BLaER1 treated with 17β-estradiol and CSF1 and Interleukin-3, amounts not matched to agents 10 nM and 100 nM (cell line): ENCODE measurements around the gene SMIM10L2A.

Experiments used
- H3K27ac ChIP-seq, 11 experiments: shearing (Covaris generic); formaldehyde crosslinking; 2 replicates each; pipeline ENCODE4 v1.8.1; 2022
- H3K27me3 ChIP-seq, 11 experiments: shearing (Covaris generic); formaldehyde crosslinking; 2 replicates each; pipeline ENCODE4 v1.8.1; 2022
- H3K36me3 ChIP-seq, 11 experiments: shearing (Covaris generic); formaldehyde crosslinking; 2 replicates each; pipeline ENCODE4 v1.8.1; 2022
- H3K4me1 ChIP-seq, 10 experiments: shearing (Covaris generic); formaldehyde crosslinking; 2 replicates each; pipeline ENCODE4 v1.8.1; 2022
- H3K4me2 ChIP-seq, 11 experiments: shearing (Covaris generic); formaldehyde crosslinking; 2 replicates each; pipeline ENCODE4 v1.8.1; 2022
- H3K4me3 ChIP-seq, 10 experiments: shearing (Covaris generic); formaldehyde crosslinking; 2 replicates each; pipeline ENCODE4 v1.8.1; 2022
- H3K9ac ChIP-seq, 11 experiments: shearing (Covaris generic); formaldehyde crosslinking; 2 replicates each; pipeline ENCODE4 v1.8.1; 2022
- H3K9me3 ChIP-seq, 11 experiments: shearing (Covaris generic); formaldehyde crosslinking; replicated peaks in 1 of 11; 2 replicates each; pipeline ENCODE4 v1.8.1; 2022
- H4K20me1 ChIP-seq, 11 experiments: shearing (Covaris generic); formaldehyde crosslinking; 2 replicates each; pipeline ENCODE4 v1.8.1; 2022
- Cebpa-rat ChIP-seq, 11 experiments: shearing (Covaris generic); IDR thresholded peaks; 2 replicates each; pipeline ENCODE4 v1.8.1; 2022

SMIM10L2A gene

DNA sequence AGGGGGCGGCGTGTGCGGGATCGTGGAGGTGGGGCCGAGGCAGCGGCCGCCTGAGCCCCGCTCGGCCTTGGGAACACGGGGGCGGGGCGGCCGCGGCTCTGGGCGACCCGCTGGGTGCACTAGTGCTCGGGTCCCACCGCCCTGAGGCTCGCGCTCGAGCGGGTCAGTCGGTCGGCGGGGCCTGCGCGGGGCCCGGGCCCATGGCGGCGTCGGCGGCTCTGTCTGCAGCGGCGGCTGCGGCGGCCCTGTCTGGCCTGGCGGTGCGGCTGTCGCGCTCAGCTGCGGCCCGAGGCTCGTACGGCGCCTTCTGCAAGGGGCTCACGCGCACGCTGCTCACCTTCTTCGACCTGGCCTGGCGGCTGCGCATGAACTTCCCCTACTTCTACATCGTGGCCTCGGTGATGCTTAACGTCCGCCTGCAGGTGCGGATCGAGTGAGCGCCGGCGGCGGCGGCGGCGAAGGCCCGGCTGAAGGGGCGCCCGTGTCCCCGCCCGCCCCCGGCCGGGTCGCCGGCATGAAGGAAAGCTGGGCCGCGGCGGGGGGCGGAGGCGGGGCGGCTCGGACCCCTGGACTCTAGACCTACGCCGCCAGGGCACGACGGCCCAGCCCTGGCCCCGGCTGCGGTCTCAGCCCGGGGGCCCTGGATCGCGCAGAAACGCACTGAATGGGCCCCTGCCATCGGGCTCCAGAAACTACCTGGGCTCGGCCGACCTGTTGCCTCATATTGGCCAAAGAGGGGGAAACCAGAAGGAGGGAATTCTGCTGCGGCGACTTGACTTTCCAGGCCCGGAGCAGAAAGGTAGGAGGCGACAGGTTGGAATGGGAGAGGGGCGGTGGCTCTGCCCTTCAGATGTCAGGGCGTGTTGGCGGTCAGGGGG lies at the start of gene SMIM10L2A:
Gene SMIM10L2A (plus strand): TSS at position 13 of the 878 bp plus-strand sequence. CDS start 188 bp downstream, at position 201.
- Histone ChIP-seq H3K9me3 (peaks cover 0 to 7% (median 0%) of the 10 kb centered on the region in 11 experiments; a peak in 3 of 22 replicates), H3K9ac (peak within 1 kb of the TSS in 10 of 11 experiments; percentile 27 to 69 (median 48); a peak in 13 of 22 replicates), H3K4me3 (peak within 1 kb of the TSS; percentile 54 to 71 (median 62)), H3K36me3 (no peaks in the 10 kb centered on the region), H3K27me3 (peaks cover 50 to 94% (median 74%) of the 10 kb centered on the region in 11 experiments), H3K27ac (no peak within 1 kb of the TSS), H4K20me1 (peaks cover 0 to 13% (median 0%) of the 10 kb centered on the region in 11 experiments; a peak in 5 of 22 replicates), H3K4me2 (peak within 1 kb of the TSS; percentile 61 to 82 (median 75)), H3K4me1 (peaks cover 0 to 29% (median 26%) of the 10 kb centered on the region in 10 experiments; a peak in 16 of 20 replicates)
- TF ChIP-seq Cebpa-rat (IDR thresholded peaks at IDR 0.05), result no peak

DNA sequence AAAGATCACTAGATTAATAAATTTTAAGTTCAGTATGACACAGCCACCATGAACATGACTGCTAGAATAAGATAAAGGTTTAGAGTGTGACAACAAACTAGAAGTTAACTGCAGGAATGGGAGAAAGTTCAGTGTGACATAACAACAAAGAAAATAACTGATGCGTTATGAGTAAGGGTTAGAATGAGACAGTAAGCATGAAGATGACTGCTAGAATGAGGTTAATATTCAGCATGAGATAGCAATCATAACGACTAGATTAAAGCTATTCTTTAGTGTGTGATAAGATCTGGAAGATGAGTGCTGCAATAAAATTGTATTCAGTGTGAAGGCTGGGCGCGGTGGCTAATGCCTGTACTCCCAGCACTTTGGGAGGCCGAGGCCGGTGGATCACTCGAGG lies 48.4 kb upstream of the SMIM10L2A start:
- H3K36me3 ChIP-seq, result no peaks in the 10 kb centered on the region
- no peaks in the 10 kb centered on the region for H3K4me1 ChIP-seq
- H3K9ac ChIP-seq, result no peak overlapping the region
- H3K27me3 ChIP-seq, result peaks cover 29 to 99% (median 88%) of the 10 kb centered on the region in 11 experiments; a peak in 21 of 22 replicates
- H3K4me3 ChIP-seq, result no peak overlapping the region
- no peak overlapping the region for H3K27ac ChIP-seq
- no peaks in the 10 kb centered on the region for H4K20me1 ChIP-seq
- no peak overlapping the region for H3K4me2 ChIP-seq
- TF ChIP-seq Cebpa-rat (IDR thresholded peaks at IDR 0.05), result no peak
- H3K9me3 ChIP-seq, result peaks cover 7 to 26% (median 16%) of the 10 kb centered on the region in 11 experiments

DNA sequence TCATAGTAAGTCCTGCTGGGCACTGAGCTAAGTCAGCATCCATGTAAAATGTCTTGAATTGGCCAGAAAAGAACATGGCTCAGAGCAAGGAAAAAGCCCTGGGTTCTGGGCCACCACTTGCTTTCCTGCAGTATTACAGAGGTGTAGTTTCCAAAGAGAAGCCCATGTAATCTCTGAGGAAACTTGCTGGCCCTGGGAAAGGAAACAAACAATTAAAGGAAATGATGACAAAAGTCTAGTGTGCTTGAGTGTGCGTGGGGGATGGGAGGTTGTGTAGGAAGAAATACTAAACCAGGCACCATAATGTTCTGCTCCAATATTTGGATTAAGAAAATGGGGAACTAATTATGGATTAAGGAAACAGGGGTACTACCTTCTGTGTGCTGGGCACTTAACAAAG lies 39.5 kb upstream of the SMIM10L2A start:
- Histone ChIP-seq H3K4me2 (peak overlapping the region in 2 of 11 experiments; percentile 21 to 30; a peak in 3 of 22 replicates), H3K9ac (no peak overlapping the region), H3K27me3 (peaks cover 59 to 85% (median 78%) of the 10 kb centered on the region in 11 experiments), H4K20me1 (no peaks in the 10 kb centered on the region), H3K27ac (no peak overlapping the region), H3K36me3 (no peaks in the 10 kb centered on the region), H3K4me1 (peaks cover 0 to 22% (median 0%) of the 10 kb centered on the region in 10 experiments; a peak in 8 of 20 replicates), H3K4me3 (no peak overlapping the region), H3K9me3 (peaks cover 0 to 4% (median 0%) of the 10 kb centered on the region in 11 experiments; a peak in 1 of 22 replicates)
- no peak for TF ChIP-seq Cebpa-rat (IDR thresholded peaks at IDR 0.05)

DNA sequence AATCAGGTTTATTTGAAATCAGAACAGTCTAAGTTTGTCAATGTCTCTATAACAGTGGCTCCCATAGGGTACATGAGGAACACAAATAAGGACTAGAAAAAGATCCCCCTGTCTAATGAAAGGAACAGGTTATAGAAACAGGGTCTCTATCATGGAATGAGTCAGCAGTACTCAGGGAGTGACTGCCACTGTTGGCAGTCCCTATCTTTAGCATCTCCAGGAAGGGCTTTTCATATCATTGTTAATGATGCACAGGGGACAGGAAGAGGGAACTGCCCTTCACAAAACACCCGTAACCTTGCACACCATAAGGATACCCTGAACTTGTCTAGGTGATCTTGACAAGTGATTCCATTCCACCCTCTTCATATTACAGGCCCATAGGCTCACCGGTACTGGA lies 38.5 kb upstream of the SMIM10L2A start:
- no peak for TF ChIP-seq Cebpa-rat (IDR thresholded peaks at IDR 0.05)
- Histone ChIP-seq H3K9me3 (peaks cover 0 to 4% (median 0%) of the 10 kb centered on the region in 11 experiments; a peak in 1 of 22 replicates), H3K4me3 (no peak overlapping the region), H3K27me3 (peaks cover 56 to 77% (median 72%) of the 10 kb centered on the region in 11 experiments), H3K4me1 (peaks cover 0 to 22% (median 0%) of the 10 kb centered on the region in 10 experiments; a peak in 8 of 20 replicates), H3K27ac (no peak overlapping the region), H3K9ac (no peak overlapping the region), H3K4me2 (peak overlapping the region in 4 of 11 experiments; percentile 32 to 41 (median 33); a peak in 7 of 22 replicates), H4K20me1 (no peaks in the 10 kb centered on the region), H3K36me3 (no peaks in the 10 kb centered on the region)

DNA sequence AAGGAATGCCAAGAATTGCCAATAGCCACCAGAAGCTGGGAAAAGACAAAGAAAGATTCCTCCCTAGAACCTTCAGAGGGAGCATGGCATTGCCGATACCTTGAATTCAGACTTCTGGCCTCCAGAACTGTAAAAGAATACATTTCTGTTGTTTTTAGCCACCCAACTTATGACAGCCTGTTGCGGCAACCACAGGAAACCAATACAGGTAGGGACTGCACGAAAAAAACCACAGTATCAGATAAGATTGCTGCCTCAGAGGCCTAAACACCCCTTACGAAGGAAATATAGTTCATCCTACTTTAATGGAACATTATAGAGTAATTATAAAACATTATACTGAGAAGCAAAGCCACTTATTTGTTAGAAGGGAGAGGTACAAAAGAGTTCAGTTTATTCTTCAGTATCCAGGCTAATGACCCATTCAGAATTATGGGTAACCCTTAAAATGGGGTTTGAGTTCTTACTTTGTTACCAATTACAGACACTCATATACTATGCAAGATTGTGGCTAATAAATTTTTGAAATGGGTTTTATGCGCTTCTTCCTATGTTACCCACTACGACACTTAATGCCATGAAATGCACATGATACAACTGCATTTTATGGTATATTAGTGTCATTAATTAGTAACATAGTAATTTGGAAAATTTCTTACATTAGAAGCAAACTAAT lies 37.4 kb upstream of the SMIM10L2A start:
- Histone ChIP-seq H3K36me3 (no peaks in the 10 kb centered on the region), H3K9me3 (peaks cover 0 to 4% (median 0%) of the 10 kb centered on the region in 11 experiments; a peak in 1 of 22 replicates), H3K4me1 (peaks cover 0 to 22% (median 0%) of the 10 kb centered on the region in 10 experiments; a peak in 8 of 20 replicates), H3K4me2 (peak overlapping the region in 1 of 11 experiments; percentile 41; a peak in 1 of 22 replicates), H3K9ac (no peak overlapping the region), H3K27ac (no peak overlapping the region), H4K20me1 (no peaks in the 10 kb centered on the region), H3K27me3 (peaks cover 58 to 77% (median 72%) of the 10 kb centered on the region in 11 experiments), H3K4me3 (no peak overlapping the region)
- no peak for TF ChIP-seq Cebpa-rat (IDR thresholded peaks at IDR 0.05)

DNA sequence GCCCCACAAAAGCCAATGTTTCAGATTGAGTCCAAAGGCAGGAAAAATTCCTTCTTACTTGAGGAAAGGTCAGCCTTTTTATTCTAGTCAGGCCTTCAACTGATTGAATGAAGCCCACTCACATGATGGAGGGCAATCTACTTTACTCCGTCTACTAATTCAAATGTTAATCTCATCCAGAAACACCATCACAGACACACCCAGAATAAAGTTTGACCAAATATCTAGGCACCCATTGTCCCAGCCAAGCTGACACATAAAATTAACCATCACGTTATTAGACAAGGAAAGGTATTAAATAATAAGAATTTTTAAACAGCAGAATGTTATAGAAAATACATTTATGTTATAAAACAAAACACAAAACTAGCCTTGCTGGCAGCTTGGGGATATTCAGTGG lies 32.9 kb upstream of the SMIM10L2A start:
- Histone ChIP-seq H3K36me3 (no peaks in the 10 kb centered on the region), H3K27me3 (peaks cover 53 to 77% (median 73%) of the 10 kb centered on the region in 11 experiments), H3K9me3 (no peaks in the 10 kb centered on the region), H3K9ac (no peak overlapping the region), H3K4me1 (peaks cover 0 to 9% (median 0%) of the 10 kb centered on the region in 10 experiments; a peak in 3 of 20 replicates), H4K20me1 (no peaks in the 10 kb centered on the region; a peak in 1 of 22 replicates), H3K4me3 (no peak overlapping the region), H3K4me2 (no peak overlapping the region), H3K27ac (no peak overlapping the region)
- TF ChIP-seq Cebpa-rat (IDR thresholded peaks at IDR 0.05), result no peak

DNA sequence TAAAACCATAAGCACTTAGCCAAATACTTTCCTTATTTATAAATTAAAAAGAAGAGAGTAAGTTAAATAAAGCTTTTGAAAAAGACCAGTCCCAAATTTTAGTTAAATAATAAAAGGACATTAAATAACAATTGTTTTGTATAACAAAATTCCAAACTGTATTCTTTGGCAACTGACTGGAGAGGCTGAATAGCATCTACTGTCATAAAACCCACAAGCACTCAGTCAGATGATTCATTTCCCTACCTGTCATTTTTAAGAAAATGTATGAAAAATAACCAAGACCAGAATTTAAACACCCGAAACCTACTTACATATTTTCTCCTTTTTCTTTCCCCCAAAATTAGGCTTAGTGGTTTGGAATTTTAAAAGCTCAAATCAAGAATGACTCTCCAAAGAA lies 32.5 kb upstream of the SMIM10L2A start:
- H3K27ac ChIP-seq, result no peak overlapping the region

DNA sequence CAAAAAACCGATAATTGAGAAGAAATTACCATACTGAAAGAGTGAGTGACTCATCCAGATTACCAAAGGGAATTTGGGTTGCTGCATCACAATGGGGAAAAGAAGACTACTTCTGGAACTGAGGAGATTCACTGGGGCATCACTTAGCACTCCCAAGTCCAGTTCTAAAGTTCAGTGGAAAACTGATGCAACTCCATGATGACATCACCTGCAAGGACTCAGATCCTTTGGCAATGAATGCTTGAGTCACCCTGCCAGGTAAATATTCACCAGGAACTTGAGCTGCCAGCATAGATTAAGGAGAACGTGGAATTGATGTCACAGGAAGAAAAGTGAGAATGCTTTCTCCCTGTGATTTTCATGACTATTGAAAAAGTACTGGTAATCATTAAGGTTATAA lies 32.0 kb upstream of the SMIM10L2A start:
- H3K4me1 ChIP-seq, result peaks cover 0 to 9% (median 0%) of the 10 kb centered on the region in 10 experiments; a peak in 3 of 20 replicates
- no peaks in the 10 kb centered on the region; a peak in 1 of 22 replicates for H4K20me1 ChIP-seq
- no peak overlapping the region for H3K9ac ChIP-seq
- no peaks in the 10 kb centered on the region for H3K9me3 ChIP-seq
- no peak overlapping the region for H3K4me2 ChIP-seq
- no peak overlapping the region for H3K27ac ChIP-seq
- TF ChIP-seq Cebpa-rat (IDR thresholded peaks at IDR 0.05), result no peak
- H3K4me3 ChIP-seq, result no peak overlapping the region
- H3K27me3 ChIP-seq, result peaks cover 49 to 77% (median 67%) of the 10 kb centered on the region in 11 experiments
- H3K36me3 ChIP-seq, result no peaks in the 10 kb centered on the region

More for the DNA sequence above, 32.5 kb upstream of the SMIM10L2A start:
- peaks cover 0 to 9% (median 0%) of the 10 kb centered on the region in 10 experiments; a peak in 3 of 20 replicates for H3K4me1 ChIP-seq
- no peak for TF ChIP-seq Cebpa-rat (IDR thresholded peaks at IDR 0.05)
- H3K36me3 ChIP-seq, result no peaks in the 10 kb centered on the region
- H3K9me3 ChIP-seq, result no peaks in the 10 kb centered on the region
- H3K9ac ChIP-seq, result no peak overlapping the region
- peaks cover 53 to 77% (median 71%) of the 10 kb centered on the region in 11 experiments for H3K27me3 ChIP-seq
- H4K20me1 ChIP-seq, result no peaks in the 10 kb centered on the region; a peak in 1 of 22 replicates
- H3K4me2 ChIP-seq, result no peak overlapping the region
- H3K4me3 ChIP-seq, result no peak overlapping the region
